H1 (cell line): ENCODE measurements around the gene PDZRN3. TPM values are rescaled to one million over a fixed set of nuclear protein-coding genes. Genes with fewer than 3 reads are reported as not detected.

Experiments used
- CEBPB ChIP-seq: IDR thresholded peaks from 2 replicates; pipeline ENCODE4 v1.6.1; 2012; ENCODE audit warnings: low read depth, low read length
- CTCF ChIP-seq, 3 experiments: IDR thresholded peaks; 1 replicate in 2 of 3; 2 replicates in 1 of 3; pipeline versions ENCODE4 v1.5.1 to v1.6.1; 2011; ENCODE audit warnings: low read length in 3 of 3, mild to moderate bottlenecking in 3 of 3, inconsistent platforms in 2 of 3, low read depth in 1 of 3, moderate library complexity in 1 of 3; ENCODE audit not compliant: insufficient read depth in 1 of 3; ENCODE audit errors: control extremely low read depth in 1 of 3
- MAFK ChIP-seq: IDR thresholded peaks from 2 replicates; pipeline ENCODE4 v1.6.1; 2012; ENCODE audit warnings: low read depth, mild to moderate bottlenecking, improper control_type of control experiment, low read length
- PHF8 ChIP-seq: fragments of 200-600 bp; sonication (generic); conservative IDR thresholded peaks from 2 replicates; pipeline ENCODE4 v1.7.1; 2012; ENCODE audit warnings: low read depth, mild to moderate bottlenecking, inconsistent platforms, low read length, moderate library complexity
- RNF2 ChIP-seq: fragments of 200-900, 300-1000 bp; sonication (generic); IDR thresholded peaks from 2 replicates; pipeline ENCODE4 v1.7.1; 2016; ENCODE audit warnings: borderline replicate concordance, low read depth, mild to moderate bottlenecking, antibody characterized with exemption, low read length; ENCODE audit not compliant: poor library complexity, severe bottlenecking; ENCODE audit errors: missing control alignments
- SP2 ChIP-seq: IDR thresholded peaks from 2 replicates; pipeline ENCODE4 v1.6.1; 2012; ENCODE audit warnings: mild to moderate bottlenecking, low read length, inconsistent platforms
- TAF7 ChIP-seq: optimal IDR thresholded peaks from 2 replicates; pipeline ENCODE3; 2011; ENCODE audit warnings: low read depth, mild to moderate bottlenecking, inconsistent platforms, low read length, moderate library complexity, borderline replicate concordance
- ZNF274 ChIP-seq: IDR thresholded peaks from 2 replicates; pipeline ENCODE4 v1.7.0; 2012; ENCODE audit warnings: low read length, borderline replicate concordance; ENCODE audit errors: extremely low read depth
- polyA plus RNA-seq, 7 experiments: library from polyadenylated mRNA; depleted of rRNA in 3 of 7; stranded (reverse) in 5 of 7; unstranded in 2 of 7; fragments of >200 nt in 5 of 7; fragments of 200-250 nt in 2 of 7; gene quantifications; 1 replicate in 5 of 7; 2 replicates in 1 of 7; 4 replicates in 1 of 7; pipeline versions ENCODE4 v1.2.1 to v1.2.3, GENCODE V29; 2011 to 2013; ENCODE audit warnings: missing spikeins in 2 of 7, mixed read lengths in 2 of 7
- total RNA-seq: library from RNA; stranded (reverse); fragmentation: NEBNext Ultra II Directional; extraction: Animal tissue kit (Norgen Biotek cat#: 25700); gene quantifications from 2 replicates; pipeline ENCODE4 v1.2.1, GENCODE V29; 2021

PDZRN3 gene
- total and polyA plus RNA-seq, 2 of the 8 experiments (the other 6 are each of a cell fraction or from before 2014, with no cell fraction given) = 4.2 to 20.5 TPM

- TF ChIP-seq CTCF (IDR thresholded peaks at IDR 0.05; ENCODE audit: control extremely low read depth in 1 of 3, insufficient read depth in 1 of 3, low read depth in 1 of 3, low read length in 3 of 3) (no peak), MAFK (no peak), CEBPB (no peak), RNF2 (no peak), PHF8 (no peak), SP2 (no peak), TAF7 (no peak), ZNF274 (no peak)
Observed at GRCh38 chr3:73391984-73392383, 232.8 kb downstream of the PDZRN3 start (continued).
